ENCODE measurements around the gene SLIT3.

- TF ChIP-seq CTCF (IDR thresholded peaks at IDR 0.05; ENCODE audit: low read depth, low read length) (no peak), EZH2phosphoT487 (IDR thresholded peaks at IDR 0.05; ENCODE audit: low read depth) (no peak)
Observed at GRCh38 chr5:168668078-168668477, 632.9 kb downstream of the SLIT3 start.
